OCI-LY7 (cell line): Measurements from ENCODE around the gene LY9. TPM values are rescaled to one million over a fixed set of nuclear protein-coding genes. Genes with fewer than 3 reads are reported as not detected.

Experiments used
- BruUV-seq: library from RNA; stranded (reverse); fragments of 400-500 nt; replicated peaks from 2 replicates; lab custom pipeline; 2021; lab: Mats Ljungman, UMichigan
- CTCF ChIA-PET: fragments of 300-600 bp; sonication (Branson Sonifier 250); formaldehyde crosslinking; loops from one replicate; lab custom pipeline; 2022; ENCODE audit warnings: antibody characterized with exemption; ENCODE audit not compliant: unreplicated experiment; lab: Charles Lee
- POLR2A ChIA-PET: fragments of 300-600 bp; sonication (Branson Sonifier 250); formaldehyde crosslinking; loops from one replicate; lab custom pipeline; 2022; ENCODE audit warnings: antibody characterized with exemption; lab: Charles Lee
- DNase-seq: peaks from one replicate; pipeline ENCODE4 v3.0.0-alpha.2; 2015; ENCODE audit warnings: low spot score
- H2AFZ ChIP-seq: fragments of 200-600 bp; sonication (generic), shearing (Covaris generic); 2 replicates; pipeline ENCODE4 v1.6.1; 2014; ENCODE audit warnings: mild to moderate bottlenecking, antibody characterized with exemption, low read length, moderate library complexity
- H3K27ac ChIP-seq: fragments of 200-600 bp; sonication (generic); 2 replicates; pipeline ENCODE4 v1.5.1; 2014; ENCODE audit warnings: mixed run types, low read depth, mild to moderate bottlenecking, moderate library complexity, low read length, inconsistent platforms; ENCODE audit not compliant: poor library complexity, severe bottlenecking
- H3K36me3 ChIP-seq: fragments of 200-600 bp; sonication (generic); 2 replicates; pipeline ENCODE4 v1.6.1; 2014; ENCODE audit warnings: mild to moderate bottlenecking, antibody characterized with exemption, low read length, moderate library complexity, mixed read lengths; ENCODE audit not compliant: insufficient read depth
- H3K4me1 ChIP-seq: fragments of 200-600 bp; sonication (generic); 2 replicates; pipeline ENCODE4 v1.5.1; 2014; ENCODE audit warnings: mild to moderate bottlenecking, low read length; ENCODE audit not compliant: insufficient read depth, poor library complexity, severe bottlenecking
- H3K4me2 ChIP-seq: fragments of 200-600 bp; sonication (generic); 2 replicates; pipeline ENCODE4 v1.6.1; 2014; ENCODE audit warnings: mild to moderate bottlenecking, low read length
- H3K4me3 ChIP-seq: fragments of 200-600 bp; sonication (generic); 2 replicates; pipeline ENCODE4 v1.5.1; 2014; ENCODE audit warnings: mild to moderate bottlenecking, low read depth, low read length; ENCODE audit not compliant: poor library complexity, severe bottlenecking
- H3K79me2 ChIP-seq: fragments of 200-600 bp; sonication (generic); 2 replicates; pipeline ENCODE4 v1.6.1; 2016; ENCODE audit warnings: low read depth, mild to moderate bottlenecking, low read length, moderate library complexity, mixed read lengths; ENCODE audit not compliant: insufficient read depth
- H3K9me2 ChIP-seq: fragments of 200-600 bp; sonication (generic); 2 replicates; pipeline ENCODE4 v1.6.1; 2016; ENCODE audit warnings: mild to moderate bottlenecking, low read length, mixed read lengths; ENCODE audit not compliant: insufficient read depth
- H3K9me3 ChIP-seq: fragments of 200-600 bp; sonication (generic); 2 replicates; pipeline ENCODE4 v1.6.1; 2014; ENCODE audit warnings: mild to moderate bottlenecking, mixed run types, low read length, mixed read lengths
- H4K20me1 ChIP-seq: fragments of 200-600 bp; sonication (generic); 2 replicates; pipeline ENCODE4 v1.6.1; 2014; ENCODE audit warnings: mild to moderate bottlenecking, antibody characterized with exemption, low read length, moderate library complexity, mixed read lengths; ENCODE audit not compliant: insufficient read depth
- EZH2phosphoT487 ChIP-seq: fragments of 200-600 bp; sonication (generic); IDR thresholded peaks from 2 replicates; pipeline ENCODE4 v1.6.1; 2018; ENCODE audit warnings: low read depth, borderline replicate concordance, mild to moderate bottlenecking, mixed run types, antibody characterized with exemption, low read length, moderate library complexity, mixed read lengths
- intact Hi-C: fragments of 100-400 bp; cut with micrococcal nuclease; formaldehyde crosslinking; loops from one replicate; pipeline ENCODE4 v1.10.0; 2022; ENCODE audit not compliant: unreplicated experiment
- total RNA-seq, 2 experiments: library from RNA; depleted of rRNA in 1 of 2; stranded (reverse); fragments of >200 nt in 1 of 2; shearing (Covaris generic) in 1 of 2; gene quantifications; 2 replicates each; pipeline ENCODE4 v1.2.3, GENCODE V29; 2014 to 2022
- TF ChIP-seq, protein P1 (sequence below): fragments of 200-600 bp; sonication (generic); conservative IDR thresholded peaks from 2 replicates; pipeline ENCODE4 v1.5.1; 2014; ENCODE audit warnings: mild to moderate bottlenecking, antibody characterized with exemption, low read length, moderate library complexity, mixed read lengths

LY9 gene
- total RNA-seq, 2 experiments from 2014 or later, result 28.4 to 40.2 TPM

DNA sequence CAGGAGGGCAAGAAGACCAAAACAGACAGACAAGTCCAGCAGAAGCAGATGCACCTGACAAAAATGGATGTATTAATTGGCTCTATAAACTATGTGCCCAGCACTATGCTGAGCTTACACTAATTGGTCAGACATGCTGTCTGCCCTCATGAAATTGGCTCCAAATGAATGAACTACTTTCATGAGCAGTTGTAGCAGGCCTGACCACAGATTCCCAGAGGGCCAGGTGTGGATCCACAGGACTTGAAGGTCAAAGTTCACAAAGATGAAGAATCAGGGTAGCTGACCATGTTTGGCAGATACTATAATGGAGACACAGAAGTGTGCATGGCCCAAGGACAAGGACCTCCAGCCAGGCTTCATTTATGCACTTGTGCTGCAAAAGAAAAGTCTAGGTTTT lies 42.4 kb upstream of the LY9 start:
- DNase-seq, result no peak
- intact Hi-C loops, result no loop called here
- Histone ChIP-seq H4K20me1 (no peaks in the 10 kb centered on the region), H3K4me3 (no peak overlapping the region), H3K79me2 (no peaks in the 10 kb centered on the region), H3K36me3 (no peaks in the 10 kb centered on the region), H3K4me2 (no peak overlapping the region), H3K4me1 (peaks cover 6% of the 10 kb centered on the region), H3K27ac (no peak overlapping the region), H3K9me3 (no peaks in the 10 kb centered on the region), H2AFZ (no peak overlapping the region), H3K9me2 (no peaks in the 10 kb centered on the region)
- ChIA-PET CTCF (no interaction called here), POLR2A (interaction anchor here (0.6 to 0.8 kb wide), 2 partner anchors 17 to 40 kb away, joined by 3 read pairs; no protein-coding TSS in a partner anchor)
- no TSS peak for BruUV-seq
- TF ChIP-seq EZH2phosphoT487, result no peak
- TF ChIP-seq, protein P1, sequence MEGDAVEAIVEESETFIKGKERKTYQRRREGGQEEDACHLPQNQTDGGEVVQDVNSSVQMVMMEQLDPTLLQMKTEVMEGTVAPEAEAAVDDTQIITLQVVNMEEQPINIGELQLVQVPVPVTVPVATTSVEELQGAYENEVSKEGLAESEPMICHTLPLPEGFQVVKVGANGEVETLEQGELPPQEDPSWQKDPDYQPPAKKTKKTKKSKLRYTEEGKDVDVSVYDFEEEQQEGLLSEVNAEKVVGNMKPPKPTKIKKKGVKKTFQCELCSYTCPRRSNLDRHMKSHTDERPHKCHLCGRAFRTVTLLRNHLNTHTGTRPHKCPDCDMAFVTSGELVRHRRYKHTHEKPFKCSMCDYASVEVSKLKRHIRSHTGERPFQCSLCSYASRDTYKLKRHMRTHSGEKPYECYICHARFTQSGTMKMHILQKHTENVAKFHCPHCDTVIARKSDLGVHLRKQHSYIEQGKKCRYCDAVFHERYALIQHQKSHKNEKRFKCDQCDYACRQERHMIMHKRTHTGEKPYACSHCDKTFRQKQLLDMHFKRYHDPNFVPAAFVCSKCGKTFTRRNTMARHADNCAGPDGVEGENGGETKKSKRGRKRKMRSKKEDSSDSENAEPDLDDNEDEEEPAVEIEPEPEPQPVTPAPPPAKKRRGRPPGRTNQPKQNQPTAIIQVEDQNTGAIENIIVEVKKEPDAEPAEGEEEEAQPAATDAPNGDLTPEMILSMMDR, result no peak

DNA sequence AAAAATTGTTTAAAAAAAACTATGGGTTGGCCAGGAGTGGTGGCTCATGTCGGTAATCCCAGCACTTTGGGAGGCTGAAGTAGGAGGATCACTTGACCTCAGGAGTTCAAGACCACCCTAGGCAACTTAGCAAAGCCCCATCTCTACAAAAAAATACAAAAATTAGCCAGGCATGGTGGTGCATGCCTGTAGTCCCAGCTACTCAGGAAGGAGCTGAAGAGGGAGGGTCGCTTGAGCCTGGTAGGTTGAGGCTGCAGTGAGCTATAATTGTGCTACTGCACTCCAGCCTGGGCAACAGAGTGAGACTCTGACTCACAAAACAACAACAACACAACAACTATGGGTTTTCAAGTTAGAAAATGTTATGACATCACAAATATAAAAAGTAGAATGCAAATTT lies 40.5 kb upstream of the LY9 start:
- no peaks in the 10 kb centered on the region for H3K9me3 ChIP-seq
- ChIA-PET CTCF (no interaction called here), POLR2A (interaction anchor here (0.7 to 2.3 kb wide), 4 partner anchors 11 to 100 kb away, joined by 3 to 6 read pairs (median 4); partner anchors contain the start of gene SLAMF7)
- no peaks in the 10 kb centered on the region for H3K79me2 ChIP-seq
- BruUV-seq, result no TSS peak
- no peak overlapping the region for H3K27ac ChIP-seq
- no peak overlapping the region for H3K4me2 ChIP-seq
- H3K9me2 ChIP-seq, result no peaks in the 10 kb centered on the region
- peaks cover 6% of the 10 kb centered on the region for H3K4me1 ChIP-seq
- H4K20me1 ChIP-seq, result no peaks in the 10 kb centered on the region
- TF ChIP-seq, protein P1, result no peak
- TF ChIP-seq EZH2phosphoT487, result no peak
- no peak overlapping the region for H3K4me3 ChIP-seq
- no peak for DNase-seq
- intact Hi-C loops, result no loop called here
- no peaks in the 10 kb centered on the region for H3K36me3 ChIP-seq
- H2AFZ ChIP-seq, result no peak overlapping the region
